Activated T-helper 9 cell treated with anti-CD3 and anti-CD28 coated beads, Interleukin-2, amount 50 U/mL, for 16 hours (primary cell): ENCODE measurements around the gene TXNDC11.
A peak's percentile ranks its signal among the peaks of the same experiment; 100 is the strongest.
"Not testable (repeated sequence)": the region's sequence is repeated elsewhere in the genome, so short reads cannot be mapped to it uniquely, and the experiment has no call there.

Experiments
- DNase-seq: peaks from one replicate; pipeline ENCODE4 v3.0.0-alpha.2; 2020; ENCODE audit warnings: low read depth

Gene TXNDC11, protein sequence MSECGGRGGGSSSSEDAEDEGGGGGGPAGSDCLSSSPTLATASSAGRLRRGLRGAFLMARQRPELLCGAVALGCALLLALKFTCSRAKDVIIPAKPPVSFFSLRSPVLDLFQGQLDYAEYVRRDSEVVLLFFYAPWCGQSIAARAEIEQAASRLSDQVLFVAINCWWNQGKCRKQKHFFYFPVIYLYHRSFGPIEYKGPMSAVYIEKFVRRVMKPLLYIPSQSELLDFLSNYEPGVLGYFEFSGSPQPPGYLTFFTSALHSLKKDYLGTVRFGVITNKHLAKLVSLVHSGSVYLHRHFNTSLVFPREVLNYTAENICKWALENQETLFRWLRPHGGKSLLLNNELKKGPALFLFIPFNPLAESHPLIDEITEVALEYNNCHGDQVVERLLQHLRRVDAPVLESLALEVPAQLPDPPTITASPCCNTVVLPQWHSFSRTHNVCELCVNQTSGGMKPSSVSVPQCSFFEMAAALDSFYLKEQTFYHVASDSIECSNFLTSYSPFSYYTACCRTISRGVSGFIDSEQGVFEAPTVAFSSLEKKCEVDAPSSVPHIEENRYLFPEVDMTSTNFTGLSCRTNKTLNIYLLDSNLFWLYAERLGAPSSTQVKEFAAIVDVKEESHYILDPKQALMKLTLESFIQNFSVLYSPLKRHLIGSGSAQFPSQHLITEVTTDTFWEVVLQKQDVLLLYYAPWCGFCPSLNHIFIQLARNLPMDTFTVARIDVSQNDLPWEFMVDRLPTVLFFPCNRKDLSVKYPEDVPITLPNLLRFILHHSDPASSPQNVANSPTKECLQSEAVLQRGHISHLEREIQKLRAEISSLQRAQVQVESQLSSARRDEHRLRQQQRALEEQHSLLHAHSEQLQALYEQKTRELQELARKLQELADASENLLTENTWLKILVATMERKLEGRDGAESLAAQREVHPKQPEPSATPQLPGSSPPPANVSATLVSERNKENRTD

DNA sequence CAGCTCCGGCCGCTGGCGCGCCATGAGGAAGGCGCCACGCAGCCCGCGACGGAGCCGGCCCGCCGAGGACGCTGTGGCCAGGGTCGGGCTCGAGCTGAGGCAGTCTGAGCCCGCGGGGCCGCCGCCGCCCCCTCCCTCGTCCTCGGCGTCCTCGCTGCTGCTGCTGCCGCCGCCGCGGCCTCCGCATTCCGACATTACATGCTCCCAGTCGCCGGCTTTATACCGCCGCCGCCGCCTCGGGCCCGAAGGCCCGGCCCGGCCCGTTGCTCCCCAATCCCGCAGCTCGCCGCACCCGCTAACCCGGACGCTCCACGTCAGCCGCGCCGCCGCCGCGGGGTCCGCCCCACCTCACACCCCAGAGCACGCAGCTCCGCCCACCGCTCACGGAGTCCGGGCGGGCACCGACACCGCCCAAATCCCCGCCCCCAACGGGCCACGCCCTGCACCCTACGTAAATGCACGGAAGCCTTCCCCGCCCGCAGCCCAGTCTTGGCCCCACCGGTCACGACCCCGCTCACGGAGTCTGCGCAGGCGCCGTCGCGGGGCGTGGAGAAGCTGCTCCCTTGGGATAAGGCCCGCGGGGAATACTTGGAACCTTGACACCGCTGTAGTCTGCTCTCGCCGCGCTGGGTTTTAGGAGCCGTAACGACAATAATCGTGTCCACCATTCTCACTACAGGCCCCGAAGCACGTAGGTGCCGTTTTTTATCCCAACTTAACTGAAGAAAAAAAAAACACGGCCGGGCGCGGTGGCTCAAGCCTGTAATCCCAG, at the start of gene TXNDC11:
TSS of gene TXNDC11 (minus strand) at position 322 of the 772 bp plus-strand sequence. CDS start at position 195, 127 bp downstream.
- DNase-seq = peak; percentile 99

DNA sequence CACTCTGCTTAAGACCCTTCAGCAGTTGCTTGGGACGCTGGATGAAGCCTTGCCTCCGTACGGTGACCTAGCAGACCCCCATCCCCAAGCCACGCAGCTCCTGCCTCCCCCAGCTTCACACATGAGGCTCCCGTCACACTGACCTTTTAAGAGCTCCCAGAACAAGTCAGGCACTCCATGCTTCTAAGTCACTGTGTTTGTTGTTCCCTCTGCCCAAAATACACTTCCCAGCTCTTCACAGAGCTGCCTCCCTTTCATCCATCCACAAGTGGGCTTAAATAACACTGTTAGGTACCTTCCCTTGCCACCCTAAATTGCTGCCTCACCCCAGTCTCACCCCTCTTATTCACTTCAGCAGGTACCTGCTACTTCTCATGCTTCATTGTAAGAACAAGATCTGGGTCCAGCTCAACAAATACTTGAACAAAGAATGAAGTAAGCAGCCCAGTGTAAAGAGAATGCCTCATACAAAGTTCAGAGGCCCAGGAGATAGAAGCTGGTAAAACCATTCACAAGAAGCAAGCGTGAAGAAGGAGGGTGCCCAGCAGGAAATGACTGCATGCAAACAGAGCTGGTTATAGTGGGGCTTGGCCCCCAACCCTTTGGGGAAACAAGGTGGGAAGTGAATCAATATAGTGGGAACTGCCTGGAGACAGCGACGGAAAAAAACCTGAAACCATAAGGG, 48.6 kb upstream of the TXNDC11 start:
- no peak for DNase-seq

DNA sequence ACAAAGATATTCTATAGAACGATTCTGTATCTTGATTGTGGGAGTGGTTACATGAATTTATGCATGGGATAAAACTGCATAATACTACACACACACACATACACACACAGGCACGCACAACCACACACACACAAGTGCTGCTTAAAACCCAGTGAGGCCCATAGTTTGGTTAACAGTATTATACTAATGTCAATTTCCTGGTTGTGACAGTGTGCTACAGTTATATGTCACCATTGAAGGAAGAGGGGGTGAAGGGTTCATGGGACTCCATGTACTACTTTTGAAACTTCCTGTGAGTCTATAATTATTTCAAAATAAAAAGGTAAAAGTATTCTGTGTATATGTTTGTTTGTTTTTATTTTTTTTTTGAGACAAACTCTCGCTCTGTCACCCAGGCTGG, 46.3 kb upstream of the TXNDC11 start:
- no peak for DNase-seq

DNA sequence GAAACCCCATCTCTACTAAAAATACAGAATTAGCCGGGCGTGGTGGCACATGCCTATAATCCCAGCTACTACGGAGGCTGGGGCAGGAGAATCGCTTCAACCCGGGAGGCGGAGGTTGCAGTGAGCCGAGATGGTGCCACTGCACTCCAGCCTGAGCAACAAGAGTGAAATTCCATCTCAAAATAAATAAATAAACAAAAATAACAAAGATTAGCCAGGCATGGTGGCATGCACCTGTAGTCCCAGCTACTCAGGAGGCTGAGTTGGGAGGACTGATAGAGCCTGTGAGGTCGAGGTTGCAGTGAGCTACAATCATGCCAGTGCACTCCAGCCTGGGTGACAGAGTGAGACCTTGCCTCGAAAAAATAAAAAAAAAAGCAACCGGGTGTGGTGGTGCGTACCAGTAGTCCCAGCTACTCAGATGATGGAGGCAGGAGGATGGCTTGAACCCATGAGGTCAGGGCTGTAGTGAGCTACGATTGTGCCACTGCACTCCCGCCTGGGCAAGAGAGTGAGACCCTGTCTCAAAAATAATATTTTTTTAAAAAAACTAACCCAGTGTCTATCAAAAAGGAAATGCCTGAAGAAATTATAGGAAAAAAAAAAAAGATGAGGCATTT, 42.4 kb upstream of the TXNDC11 start:
- not testable (repeated sequence) for DNase-seq

DNA sequence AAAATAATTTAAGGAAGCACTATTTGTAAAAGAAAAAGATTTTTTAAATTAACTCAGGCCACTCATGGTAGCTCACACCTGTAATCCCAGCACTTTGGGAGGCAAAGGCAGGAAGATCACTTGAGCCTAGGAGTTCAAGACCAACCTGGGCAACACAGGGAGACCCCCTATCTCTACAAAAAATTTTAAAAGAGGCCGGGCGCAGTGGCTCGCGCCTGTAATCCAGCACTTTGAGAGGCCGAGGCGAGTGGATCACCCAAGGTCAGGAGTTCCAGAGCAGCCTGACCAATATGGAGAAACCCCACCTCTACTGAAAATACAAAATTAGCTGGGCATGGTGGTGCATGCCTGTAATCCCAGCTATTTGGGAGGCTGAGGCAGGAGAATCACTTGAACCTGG, 41.7 kb upstream of the TXNDC11 start:
- DNase-seq = not testable (repeated sequence)

DNA sequence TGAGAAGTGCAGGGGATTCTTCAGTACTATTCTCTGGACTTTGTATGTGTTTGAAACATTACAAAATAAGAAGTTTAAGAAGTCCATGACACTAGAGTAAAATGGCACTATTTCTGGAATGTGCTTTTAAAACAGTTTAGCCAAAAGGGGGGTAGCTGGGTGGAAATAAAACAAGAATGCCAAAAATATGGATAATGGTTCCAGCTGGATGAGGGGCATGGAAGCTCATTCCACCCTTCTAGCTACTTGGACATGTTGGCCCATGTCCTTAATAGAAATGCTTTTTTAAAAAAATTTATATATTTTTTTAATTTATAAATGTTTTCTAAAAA, 41.3 kb upstream of the TXNDC11 start:
- DNase-seq = no peak

DNA sequence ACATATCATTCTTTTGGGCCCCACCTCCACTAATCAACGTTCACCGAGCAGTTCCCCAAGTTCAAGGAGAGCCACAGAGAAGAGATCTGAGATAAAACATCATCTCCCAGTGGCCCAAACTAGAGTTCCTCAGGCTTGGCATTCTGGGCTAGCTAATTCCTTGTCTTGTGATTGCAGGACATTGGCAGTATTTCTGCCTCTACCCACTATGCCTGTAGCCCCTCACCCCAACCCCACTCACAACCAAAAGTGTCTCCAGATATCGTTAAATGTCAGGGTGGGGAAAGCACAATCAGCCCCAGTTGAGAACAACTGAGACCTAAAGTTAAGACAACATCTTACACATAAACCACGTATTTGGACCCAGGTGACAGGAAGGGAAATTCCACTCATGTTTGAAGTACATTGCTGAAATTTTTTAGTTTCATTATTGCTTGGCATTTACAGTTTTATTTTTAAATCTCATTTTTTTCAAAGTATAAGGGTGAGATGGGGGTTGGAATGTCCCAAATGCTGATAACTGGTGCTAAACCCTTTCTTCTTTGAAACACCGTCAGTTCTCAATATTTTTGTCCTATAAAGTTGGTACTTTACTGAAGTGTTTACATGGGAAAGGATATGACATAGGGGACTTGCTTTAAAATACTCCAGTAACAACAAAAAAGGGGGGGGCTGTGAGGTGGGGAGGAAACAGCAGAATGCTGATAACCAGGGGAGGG, 40.8 kb upstream of the TXNDC11 start:
- peak; percentile 13 for DNase-seq

DNA sequence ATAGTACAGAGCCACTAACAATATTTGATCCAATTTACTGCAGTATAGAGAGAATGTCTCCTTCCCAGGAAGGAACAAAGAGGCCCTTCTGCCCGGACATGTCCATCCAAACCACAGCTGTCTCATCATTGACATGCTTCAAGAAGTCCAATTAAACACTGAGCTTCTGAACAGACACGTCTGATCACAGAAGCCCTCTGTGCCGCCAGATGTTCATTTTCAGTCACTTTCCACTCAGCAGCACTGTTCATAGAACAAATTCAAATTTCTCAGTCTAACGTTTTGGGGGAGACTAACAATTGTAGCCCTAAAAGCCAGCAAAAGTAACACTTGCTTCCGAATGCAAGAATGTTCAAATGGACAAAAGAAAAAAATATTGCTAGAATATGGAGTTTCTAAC, 39.1 kb upstream of the TXNDC11 start:
- no peak for DNase-seq

DNA sequence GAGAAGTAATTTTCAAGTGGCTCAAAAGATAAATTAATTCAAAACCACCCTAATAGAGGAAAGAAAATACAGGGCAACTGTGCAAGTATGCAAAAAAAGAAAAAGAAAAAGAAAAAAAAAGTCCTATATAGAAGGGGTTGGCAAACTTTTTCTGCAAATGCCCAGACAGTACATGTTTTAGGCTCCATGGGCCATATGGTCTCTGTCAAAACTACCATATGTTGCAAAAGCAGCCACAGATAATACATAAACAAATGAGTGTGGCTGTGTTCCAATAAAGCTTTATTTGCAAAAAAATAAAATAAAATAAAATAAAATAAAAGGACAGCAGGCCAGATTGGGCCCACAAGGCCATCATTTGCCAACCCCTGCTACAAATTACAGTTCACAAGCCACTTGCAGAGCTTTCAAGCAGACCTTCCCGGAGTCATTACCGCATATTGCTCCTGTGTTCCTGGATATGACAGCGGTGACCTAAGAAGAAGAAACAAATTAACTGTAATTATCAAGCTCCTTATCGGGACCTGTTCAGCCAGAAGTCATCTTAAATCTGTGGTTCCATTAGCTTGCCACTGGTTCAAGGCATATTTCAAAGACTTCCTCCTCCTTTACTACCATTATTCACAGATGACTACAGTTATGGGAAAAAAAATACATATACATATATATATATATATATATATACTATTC, 38.5 kb upstream of the TXNDC11 start:
- DNase-seq = no peak

DNA sequence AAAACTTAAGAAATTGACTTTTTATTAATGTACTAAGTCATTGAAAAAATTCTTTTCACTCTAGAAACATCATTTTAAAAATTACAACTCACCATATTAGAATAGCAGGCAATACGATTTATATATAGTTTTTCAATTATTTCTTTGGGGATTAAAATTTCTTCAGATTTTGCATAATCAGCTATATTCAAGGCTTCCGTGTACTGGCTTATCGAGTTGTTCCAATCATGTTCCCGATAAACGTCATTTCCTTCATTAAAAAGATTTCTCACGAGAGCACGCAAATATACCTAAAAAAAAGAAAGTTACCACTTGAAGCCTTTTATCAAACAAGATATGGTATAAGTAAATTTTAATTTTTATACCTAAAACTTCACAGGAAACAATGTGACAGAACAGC, 36.4 kb upstream of the TXNDC11 start:
- no peak for DNase-seq

DNA sequence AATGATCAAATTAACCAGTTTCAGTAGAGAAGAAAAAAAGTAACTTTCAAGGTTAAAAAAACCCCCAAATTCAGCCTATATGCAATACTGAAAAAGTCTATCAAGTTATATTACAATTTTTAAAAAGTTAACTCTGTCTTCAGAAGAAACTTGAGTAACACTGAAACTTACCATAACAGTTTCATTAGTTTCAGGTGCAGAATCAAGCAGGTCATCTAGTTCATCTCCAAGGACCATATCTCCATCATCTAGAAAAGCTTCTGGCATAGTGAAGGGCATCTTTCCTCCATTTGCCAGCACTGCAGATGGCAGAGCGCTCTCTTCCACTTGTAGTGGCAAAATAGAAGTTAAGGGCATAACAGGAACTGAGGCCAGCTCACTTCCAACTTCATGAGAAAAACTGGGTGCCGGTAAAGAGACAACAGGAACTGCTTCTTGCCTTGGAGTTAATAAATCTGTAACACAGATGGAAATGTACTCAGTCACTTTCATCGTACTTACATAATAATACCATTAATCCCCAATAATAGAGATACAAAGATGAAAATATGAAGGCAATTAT, 31.5 kb upstream of the TXNDC11 start:
- DNase-seq = no peak

DNA sequence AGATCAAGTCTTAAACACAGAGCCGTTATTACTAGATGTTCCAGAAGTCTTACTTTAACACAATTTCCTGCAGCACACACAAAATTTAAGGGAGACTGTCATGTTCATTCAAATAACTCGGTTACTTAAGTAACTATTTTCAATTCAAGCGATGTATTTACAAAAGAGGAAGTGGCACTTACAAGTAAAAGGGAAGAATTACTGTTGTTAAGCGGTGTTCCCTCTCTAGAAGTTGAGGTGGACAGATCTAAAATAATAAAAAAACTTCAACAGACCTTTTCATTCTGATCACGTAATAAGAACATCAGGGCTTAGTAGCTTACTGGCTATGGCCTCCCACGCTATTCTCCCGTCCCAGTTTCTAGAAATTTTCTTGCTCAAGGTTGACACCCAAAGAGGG, 26.2 kb upstream of the TXNDC11 start:
- no peak for DNase-seq

DNA sequence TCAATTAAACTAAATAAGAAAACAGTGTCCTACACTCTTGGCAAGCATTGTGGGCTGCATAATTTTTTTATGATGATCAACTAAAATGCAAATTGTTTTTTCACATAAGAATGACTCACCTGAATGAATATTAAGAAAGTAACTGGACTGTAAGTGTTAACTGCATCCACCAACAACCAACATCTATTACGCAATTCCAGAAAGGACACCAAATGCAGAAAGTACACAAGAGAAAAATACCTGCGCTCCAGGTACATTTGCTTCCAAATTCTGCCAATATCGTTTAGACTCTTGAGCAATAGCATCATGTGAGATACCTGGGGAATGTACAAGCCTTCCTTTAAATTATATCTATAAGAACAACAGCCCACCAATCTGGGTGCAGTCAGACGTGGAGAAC, 19.8 kb upstream of the TXNDC11 start:
- DNase-seq = no peak

DNA sequence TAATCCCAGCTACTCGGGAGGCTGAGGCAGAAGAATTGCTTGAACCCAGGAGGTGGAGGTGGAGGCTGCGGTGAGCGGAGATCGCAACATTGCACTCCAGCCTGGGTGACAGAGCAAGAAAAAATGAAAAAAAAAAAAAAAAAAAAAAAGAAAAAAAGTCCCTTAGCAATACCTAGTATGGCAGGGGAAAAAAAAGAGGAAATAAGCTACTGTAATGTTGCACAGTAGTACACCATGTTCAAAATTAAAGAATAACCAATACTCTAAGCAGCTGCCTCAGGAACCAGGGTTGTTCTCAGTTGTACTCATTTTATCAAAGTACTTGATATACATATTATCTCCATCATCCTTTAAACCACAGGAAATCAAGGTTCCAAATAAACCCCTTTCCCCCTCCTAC, 17.3 kb upstream of the TXNDC11 start:
- DNase-seq = no peak

DNA sequence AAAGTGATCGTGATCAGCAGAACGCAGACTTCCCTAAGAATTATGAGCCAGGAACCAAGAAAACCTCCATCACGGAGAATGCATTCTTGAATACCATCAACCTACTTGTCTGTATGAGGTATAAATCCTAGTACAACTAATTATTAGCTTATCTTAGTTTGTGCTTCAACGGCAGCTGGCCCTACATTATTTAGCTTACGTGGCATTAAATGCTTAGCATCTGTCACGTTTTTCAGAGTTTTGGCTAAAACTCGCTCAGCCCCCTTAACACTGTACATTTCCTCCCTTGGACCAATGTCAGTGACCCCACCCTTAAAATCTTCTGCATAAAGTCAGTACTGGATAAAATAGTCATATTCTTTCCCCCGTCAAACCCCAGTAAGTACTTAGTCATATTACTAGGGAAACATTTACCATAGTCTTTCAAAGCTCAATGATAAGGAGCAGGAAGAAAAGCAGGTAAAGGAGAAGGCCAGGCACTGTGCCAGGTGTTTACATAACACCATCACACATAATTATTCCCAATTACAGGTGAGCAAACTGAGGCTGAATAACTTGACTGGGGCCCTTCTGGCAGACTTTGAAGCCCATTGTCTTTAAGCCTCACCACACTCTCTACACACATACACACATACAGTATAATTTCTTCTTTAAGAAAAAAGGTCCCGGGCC, 16.6 kb upstream of the TXNDC11 start:
- no peak for DNase-seq

DNA sequence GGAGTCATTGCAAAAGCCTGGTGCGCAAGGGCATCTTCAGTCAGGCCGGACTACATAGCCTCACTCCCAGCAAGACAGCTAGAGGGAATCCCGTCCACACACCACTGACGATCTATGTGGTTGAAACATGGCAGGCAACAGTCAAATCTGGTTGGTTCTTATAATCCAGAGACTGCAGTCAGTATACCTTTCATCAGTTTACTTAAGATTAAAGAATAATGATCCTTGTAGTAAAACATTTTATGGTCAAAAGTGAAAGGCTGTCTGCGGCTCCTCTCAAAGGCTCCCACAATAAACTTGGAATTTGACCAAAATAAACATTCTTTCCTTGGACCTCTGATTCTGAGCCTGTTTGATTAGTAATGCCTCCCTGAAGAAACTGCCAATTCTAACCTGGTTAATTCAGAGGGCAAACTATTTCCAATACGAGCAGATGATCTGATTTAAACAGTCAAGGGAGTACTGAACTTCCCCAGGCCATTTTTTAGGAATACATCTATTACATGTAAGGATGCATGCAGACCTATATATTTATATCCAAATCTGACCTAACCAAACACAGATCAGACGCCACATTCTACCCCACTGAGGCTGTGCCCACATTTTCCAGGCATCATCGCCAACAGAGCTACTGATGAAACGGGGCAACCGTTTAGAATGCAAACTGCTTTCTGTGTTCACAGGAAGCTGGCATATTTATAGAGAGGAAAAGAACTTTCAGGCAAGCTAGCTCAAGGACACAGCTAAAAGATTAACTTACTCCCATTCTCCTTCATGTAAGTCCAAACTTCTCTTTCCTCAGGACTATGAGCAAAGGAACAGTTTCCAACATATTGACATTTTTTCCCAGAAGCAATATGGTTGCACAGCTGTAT, 15.3 kb upstream of the TXNDC11 start:
- DNase-seq = no peak

DNA sequence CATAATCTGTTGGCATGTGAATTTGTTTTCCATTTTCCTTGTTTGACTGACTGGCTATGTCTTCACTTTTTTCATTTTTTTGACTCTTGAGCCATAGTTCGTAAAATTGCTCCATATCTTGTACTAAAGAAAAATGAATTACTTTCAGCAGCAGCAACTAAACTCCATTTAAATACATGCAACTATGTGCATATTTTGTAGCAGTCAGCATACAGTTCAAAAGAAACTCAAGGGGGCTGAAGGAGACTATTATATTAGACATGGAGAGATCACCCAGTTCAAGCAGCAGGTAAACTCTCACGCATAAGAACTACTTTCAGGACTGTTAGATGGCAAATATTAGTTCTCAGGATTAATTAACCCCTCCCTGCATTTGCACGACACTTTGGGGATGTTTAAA, 13.6 kb upstream of the TXNDC11 start:
- no peak for DNase-seq
